T-cell (primary cell): Measurements from ENCODE around the gene IFNA17. TPM values are rescaled to one million over a fixed set of nuclear protein-coding genes. Genes with fewer than 3 reads are reported as not detected.

Source experiments
- ATAC-seq, 4 experiments: fragments of 200-7000 bp in 3 of 4; fragments of 150-1000 bp in 1 of 4; cut with Tn5 transposase; replicated peaks in 1 of 4; 1 replicate in 3 of 4; 2 replicates in 1 of 4; pipeline ENCODE4 v1.10.0; 2021; ENCODE audit warnings: moderate library complexity in 3 of 4, mild to moderate bottlenecking in 2 of 4, moderate number of reproducible peaks in 1 of 4
- CTCF ChIA-PET, 2 donors: fragments of 300-600 bp; sonication (Branson Sonifier 250); formaldehyde crosslinking; loops; one replicate each; lab custom pipeline; 2022; ENCODE audit warnings: antibody characterized with exemption in 2 of 2; lab: Charles Lee
- POLR2A ChIA-PET, 2 donors: fragments of 300-600 bp; sonication (Branson Sonifier 250); formaldehyde crosslinking; loops; one replicate each; lab custom pipeline; 2022; ENCODE audit warnings: antibody characterized with exemption in 2 of 2; lab: Charles Lee
- DNase-seq, 35 experiments: peaks; one replicate each; pipeline versions ENCODE4 v3.0.0 to v3.0.0-alpha.2; 2013 to 2023
- H3K27ac ChIP-seq: one replicate; pipeline ENCODE4 v1.5.1; 2013; ENCODE audit warnings: low read length
- H3K27me3 ChIP-seq, 2 experiments: replicated peaks in 1 of 2; 1 replicate in 1 of 2; 2 replicates in 1 of 2; pipeline versions ENCODE4 v1.6.1 to v1.7.0; 2013; ENCODE audit warnings: low read length in 1 of 2, mixed read lengths in 1 of 2; ENCODE audit not compliant: control insufficient read depth in 2 of 2, insufficient read depth in 2 of 2; ENCODE audit errors: extremely low read depth in 1 of 2
- H3K36me3 ChIP-seq, 2 donors: 1 replicate in 1 of 2; 2 replicates in 1 of 2; pipeline versions ENCODE4 v1.6.1 to v1.7.0; 2013; ENCODE audit warnings: low read length in 1 of 2; ENCODE audit not compliant: control insufficient read depth in 2 of 2, insufficient read depth in 1 of 2; ENCODE audit errors: extremely low read depth in 1 of 2
- H3K4me1 ChIP-seq, 2 experiments: 1 replicate in 1 of 2; 2 replicates in 1 of 2; pipeline versions ENCODE4 v1.6.1 to v1.7.0; 2013; ENCODE audit warnings: low read length in 2 of 2, mixed read lengths in 1 of 2; ENCODE audit not compliant: insufficient read depth in 2 of 2, control insufficient read depth in 1 of 2; ENCODE audit errors: extremely low read depth in 1 of 2
- H3K4me3 ChIP-seq, 2 donors: 1 replicate in 1 of 2; 2 replicates in 1 of 2; pipeline versions ENCODE4 v1.5.1 to v1.7.0; 2013; ENCODE audit warnings: mild to moderate bottlenecking in 2 of 2, low read length in 1 of 2, moderate library complexity in 1 of 2; ENCODE audit not compliant: control insufficient read depth in 1 of 2; ENCODE audit errors: extremely low read depth in 1 of 2
- H3K9me3 ChIP-seq: 2 replicates; pipeline ENCODE4 v1.7.0; 2013
- H3K27ac Mint-ChIP-seq, 2 donors: one replicate each; pipeline ENCODE4 v1.8.0; 2020 to 2021; ENCODE audit warnings: mild to moderate bottlenecking in 2 of 2, mixed read lengths in 2 of 2
- H3K27me3 Mint-ChIP-seq, 2 donors: one replicate each; pipeline ENCODE4 v1.8.0; 2021 to 2022; ENCODE audit warnings: mixed read lengths in 2 of 2
- H3K36me3 Mint-ChIP-seq: one replicate; pipeline ENCODE4 v1.8.0; 2021; ENCODE audit warnings: mixed read lengths
- H3K4me1 Mint-ChIP-seq, 3 donors: one replicate each; pipeline ENCODE4 v1.8.0; 2020 to 2022; ENCODE audit warnings: mixed read lengths in 3 of 3, mild to moderate bottlenecking in 1 of 3
- H3K4me3 Mint-ChIP-seq, 3 donors: one replicate each; pipeline ENCODE4 v1.8.0; 2020 to 2022; ENCODE audit warnings: mild to moderate bottlenecking in 3 of 3, mixed read lengths in 3 of 3, moderate library complexity in 3 of 3
- H3K9me3 Mint-ChIP-seq, 3 donors: one replicate each; pipeline ENCODE4 v1.8.0; 2020 to 2022; ENCODE audit warnings: mixed read lengths in 3 of 3
- WGBS: methylation state at CpG from one replicate; pipeline ENCODE4 v1.1.5; 2013; ENCODE audit warnings: missing lambda C conversion rate; ENCODE audit not compliant: insufficient coverage; 5-methylcytosine and 5-hydroxymethylcytosine counted together
- total RNA-seq, 35 experiments: library from RNA in 6 of 35; stranded (reverse) in 6 of 35; fragments of 120-200 nt in 1 of 35; gene quantifications; one replicate each; pipeline versions ENCODE4 v1.2.1 to v1.2.4 and lab custom pipeline; 2013 to 2026

Gene IFNA17
- total RNA-seq: not detected
- total RNA-seq (2013): not detected
- total RNA-seq (lab: John Stamatoyannopoulos, UW): 0 reads per million in 29 experiments

- Histone ChIP-seq H3K9me3 (no peaks in the 10 kb centered on the region), H3K27me3 (no peaks in the 10 kb centered on the region), H3K27ac (no peak within 1 kb of the TSS), H3K4me1 (no peaks in the 10 kb centered on the region), H3K36me3 (no peaks in the 10 kb centered on the region), H3K4me3 (no peak within 1 kb of the TSS)
- no peak for DNase-seq
- Mint-ChIP-seq H3K27me3 (peaks cover 0 to 8% of the 10 kb centered on the region in 2 donors), H3K9me3 (no peaks in the 10 kb centered on the region), H3K4me1 (no peaks in the 10 kb centered on the region), H3K4me3 (no peak within 1 kb of the TSS), H3K36me3 (no peaks in the 10 kb centered on the region), H3K27ac (no peak within 1 kb of the TSS)
- WGBS: no CpG with 5 or more reads among the region's 2 CpGs
- ChIA-PET POLR2A (no interaction called here), CTCF (interaction anchor here in 1 of 2 donors (0.7 kb wide), 1 partner anchor 98 kb away, joined by 4 read pairs; no protein-coding TSS in a partner anchor)
- no peak for ATAC-seq
These were observed at the start of gene IFNA17 for GRCh38 chr9:21228122-21228521. IFNA17 (minus strand) TSS chr9:21228222; CDS start chr9:21228173, 49 bp downstream.

- Mint-ChIP-seq H3K36me3 (no peaks in the 10 kb centered on the region), H3K27me3 (peaks cover 13 to 26% of the 10 kb centered on the region in 2 donors), H3K4me3 (no peak overlapping the region), H3K9me3 (peaks cover 0 to 2% (median 0%) of the 10 kb centered on the region in 3 donors), H3K4me1 (peaks cover 0 to 6% (median 2%) of the 10 kb centered on the region in 3 donors), H3K27ac (no peak overlapping the region)
- ATAC-seq (no peak), DNase-seq (no peak)
- Histone ChIP-seq H3K4me1 (no peaks in the 10 kb centered on the region), H3K27ac (no peak overlapping the region), H3K27me3 (peaks cover 0 to 5% of the 10 kb centered on the region in 2 experiments), H3K4me3 (no peak overlapping the region), H3K36me3 (no peaks in the 10 kb centered on the region), H3K9me3 (no peaks in the 10 kb centered on the region)
- POLR2A ChIA-PET: no interaction called here
- CTCF ChIA-PET: interaction anchor here in 1 of 2 donors (1.1 kb wide), 1 partner anchor 15 kb away, joined by 4 read pairs; no protein-coding TSS in a partner anchor
- WGBS: 49% methylated on average over 2 of the region's 2 CpGs
These were observed 40.3 kb upstream of the IFNA17 start for GRCh38 chr9:21268347-21268657.

GRCh38 chr9:21267485-21268346, 39.7 kb upstream of the IFNA17 start:
- Mint-ChIP-seq H3K4me1 (peaks cover 0 to 6% (median 2%) of the 10 kb centered on the region in 3 donors), H3K36me3 (no peaks in the 10 kb centered on the region), H3K27ac (no peak overlapping the region), H3K27me3 (peaks cover 13 to 22% of the 10 kb centered on the region in 2 donors), H3K4me3 (no peak overlapping the region), H3K9me3 (peaks cover 0 to 2% (median 0%) of the 10 kb centered on the region in 3 donors)
- WGBS: 65% methylated on average over 3 of the region's 4 CpGs
- ATAC-seq (no peak), DNase-seq (no peak)
- POLR2A ChIA-PET: interaction anchor here in 1 of 2 donors (0.6 kb wide), 1 partner anchor 109 kb away, joined by 10 read pairs; no protein-coding TSS in a partner anchor
- H3K36me3 ChIP-seq: no peaks in the 10 kb centered on the region
- H3K4me3 ChIP-seq: no peak overlapping the region
- H3K27me3 ChIP-seq: peaks cover 0 to 5% of the 10 kb centered on the region in 2 experiments
- CTCF ChIA-PET: interaction anchor here (0.5 to 1.1 kb wide), 2 partner anchors 15 to 16 kb away, joined by 4 read pairs; no protein-coding TSS in a partner anchor
- no peak overlapping the region for H3K27ac ChIP-seq
- H3K4me1 ChIP-seq: no peaks in the 10 kb centered on the region
- no peaks in the 10 kb centered on the region for H3K9me3 ChIP-seq

GRCh38 chr9:21266733-21267484, 38.9 kb upstream of the IFNA17 start:
- no peak for ATAC-seq
- no peak overlapping the region for H3K4me3 Mint-ChIP-seq

GRCh38 chr9:21265421-21266189, 37.6 kb upstream of the IFNA17 start:
- peaks cover 0 to 5% of the 10 kb centered on the region in 2 experiments for H3K27me3 ChIP-seq
- WGBS: no CpG with 5 or more reads among the region's 1 CpG
- Mint-ChIP-seq H3K4me3 (no peak overlapping the region), H3K27me3 (peaks cover 2 to 10% of the 10 kb centered on the region in 2 donors), H3K36me3 (no peaks in the 10 kb centered on the region), H3K9me3 (no peaks in the 10 kb centered on the region), H3K4me1 (peaks cover 0 to 6% (median 2%) of the 10 kb centered on the region in 3 donors), H3K27ac (no peak overlapping the region)
- ChIA-PET POLR2A (no interaction called here), CTCF (no interaction called here)
- H3K36me3 ChIP-seq: no peaks in the 10 kb centered on the region
- no peak overlapping the region for H3K4me3 ChIP-seq
- ATAC-seq (no peak), DNase-seq (no peak)
- no peak overlapping the region for H3K27ac ChIP-seq
- H3K9me3 ChIP-seq: no peaks in the 10 kb centered on the region
- no peaks in the 10 kb centered on the region for H3K4me1 ChIP-seq

More at GRCh38 chr9:21266733-21267484, 38.9 kb upstream of the IFNA17 start:
- Histone ChIP-seq H3K4me3 (no peak overlapping the region), H3K27me3 (peaks cover 0 to 5% of the 10 kb centered on the region in 2 experiments), H3K27ac (no peak overlapping the region), H3K9me3 (no peaks in the 10 kb centered on the region), H3K4me1 (no peaks in the 10 kb centered on the region), H3K36me3 (no peaks in the 10 kb centered on the region)
- ChIA-PET POLR2A (interaction anchor here in 1 of 2 donors (0.7 kb wide), 1 partner anchor 74 kb away, joined by 3 read pairs; no protein-coding TSS in a partner anchor), CTCF (no interaction called here)
- Mint-ChIP-seq H3K4me1 (peaks cover 0 to 6% (median 2%) of the 10 kb centered on the region in 3 donors), H3K27ac (no peak overlapping the region), H3K36me3 (no peaks in the 10 kb centered on the region), H3K9me3 (no peaks in the 10 kb centered on the region), H3K27me3 (peaks cover 13 to 21% of the 10 kb centered on the region in 2 donors)
- no peak for DNase-seq
- WGBS: no CpG with 5 or more reads among the region's 3 CpGs
